ENCODE results near the gene ZCCHC14. TPM values are rescaled to one million over a fixed set of nuclear protein-coding genes. Genes with fewer than 3 reads are reported as not detected.
"Not testable (repeated sequence)": the region's sequence is repeated elsewhere in the genome, so short reads cannot be mapped to it uniquely, and the experiment has no call there.

Gene ZCCHC14
- total RNA-seq, 1 experiment from 2014 or later, result 45.4 TPM

- Mint-ChIP-seq H3K27ac (ENCODE audit: unreplicated experiment) (no peak overlapping the region), H3K4me3 (ENCODE audit: low read depth, unreplicated experiment) (no peak overlapping the region), H3K9me3 (ENCODE audit: low read depth, unreplicated experiment) (no peaks in the 10 kb centered on the region), H3K27me3 (ENCODE audit: unreplicated experiment) (peaks cover 13% of the 10 kb centered on the region), H3K4me1 (ENCODE audit: low read depth, unreplicated experiment) (peaks cover 9% of the 10 kb centered on the region), H3K36me3 (ENCODE audit: insufficient read depth, unreplicated experiment) (no peaks in the 10 kb centered on the region)
- no peak for DNase-seq
- BruUV-seq (replicated peaks), result no TSS peak
- intact Hi-C loops (cut with micrococcal nuclease; ENCODE audit: unreplicated experiment), result no loop called here
- CTCF ChIA-PET, result no interaction called here
- TF ChIP-seq CTCF (IDR thresholded peaks at IDR 0.05; ENCODE audit: unreplicated experiment), result no peak
Observed at GRCh38 chr16:87502308-87502969, 9.6 kb upstream of the ZCCHC14 start.

GRCh38 chr16:87501117-87501516, 8.3 kb upstream of the ZCCHC14 start:
- CTCF ChIA-PET, result no interaction called here
- no peaks in the 10 kb centered on the region for H3K36me3 Mint-ChIP-seq (ENCODE audit: insufficient read depth, unreplicated experiment)
- no TSS peak for BruUV-seq (replicated peaks)
- H3K9me3 Mint-ChIP-seq (ENCODE audit: low read depth, unreplicated experiment), result no peaks in the 10 kb centered on the region
- TF ChIP-seq CTCF (IDR thresholded peaks at IDR 0.05; ENCODE audit: unreplicated experiment), result no peak
- intact Hi-C loops (cut with micrococcal nuclease; ENCODE audit: unreplicated experiment), result no loop called here
- H3K27ac Mint-ChIP-seq (ENCODE audit: unreplicated experiment), result no peak overlapping the region
- no peaks in the 10 kb centered on the region for H3K4me1 Mint-ChIP-seq (ENCODE audit: low read depth, unreplicated experiment)
- peaks cover under 1% of the 10 kb centered on the region for H3K27me3 Mint-ChIP-seq (ENCODE audit: unreplicated experiment)
- no peak overlapping the region for H3K4me3 Mint-ChIP-seq (ENCODE audit: low read depth, unreplicated experiment)
- DNase-seq, result no peak

GRCh38 chr16:87499189-87499486, 6.3 kb upstream of the ZCCHC14 start:
- Mint-ChIP-seq H3K4me1 (ENCODE audit: low read depth, unreplicated experiment) (peaks cover under 1% of the 10 kb centered on the region), H3K27me3 (ENCODE audit: unreplicated experiment) (no peaks in the 10 kb centered on the region), H3K36me3 (ENCODE audit: insufficient read depth, unreplicated experiment) (peaks cover 3% of the 10 kb centered on the region), H3K9me3 (ENCODE audit: low read depth, unreplicated experiment) (no peaks in the 10 kb centered on the region), H3K27ac (ENCODE audit: unreplicated experiment) (no peak overlapping the region), H3K4me3 (ENCODE audit: low read depth, unreplicated experiment) (no peak overlapping the region)
- no TSS peak for BruUV-seq (replicated peaks)
- CTCF ChIA-PET, result interaction anchor here (0.8 kb wide), 1 partner anchor 47 kb away, joined by 3 read pairs; no protein-coding TSS in a partner anchor
- TF ChIP-seq CTCF (IDR thresholded peaks at IDR 0.05; ENCODE audit: unreplicated experiment), result no peak
- DNase-seq, result no peak
- intact Hi-C loops (cut with micrococcal nuclease; ENCODE audit: unreplicated experiment), result no loop called here

- H3K27me3 Mint-ChIP-seq (ENCODE audit: unreplicated experiment), result no peaks in the 10 kb centered on the region
- no peak for DNase-seq
- intact Hi-C loops (cut with micrococcal nuclease; ENCODE audit: unreplicated experiment), result no loop called here
- H3K9me3 Mint-ChIP-seq (ENCODE audit: low read depth, unreplicated experiment), result no peaks in the 10 kb centered on the region
- no peak overlapping the region for H3K27ac Mint-ChIP-seq (ENCODE audit: unreplicated experiment)
- CTCF ChIA-PET, result interaction anchor here (0.6 to 0.8 kb wide), 2 partner anchors 21 to 47 kb away, joined by 3 read pairs; no protein-coding TSS in a partner anchor
- no peak for TF ChIP-seq CTCF (IDR thresholded peaks at IDR 0.05; ENCODE audit: unreplicated experiment)
- H3K4me3 Mint-ChIP-seq (ENCODE audit: low read depth, unreplicated experiment), result no peak overlapping the region
- no TSS peak for BruUV-seq (replicated peaks)
- peaks cover 7% of the 10 kb centered on the region for H3K4me1 Mint-ChIP-seq (ENCODE audit: low read depth, unreplicated experiment)
- H3K36me3 Mint-ChIP-seq (ENCODE audit: insufficient read depth, unreplicated experiment), result peaks cover 9% of the 10 kb centered on the region
Observed at GRCh38 chr16:87498324-87499188, 5.7 kb upstream of the ZCCHC14 start.

GRCh38 chr16:87497767-87498290, 5.0 kb upstream of the ZCCHC14 start:
- H3K27ac Mint-ChIP-seq (ENCODE audit: unreplicated experiment); DNase-seq; H3K4me3 Mint-ChIP-seq (ENCODE audit: low read depth, unreplicated experiment); H3K9me3 Mint-ChIP-seq (ENCODE audit: low read depth, unreplicated experiment); H3K27me3 Mint-ChIP-seq (ENCODE audit: unreplicated experiment); BruUV-seq (replicated peaks); intact Hi-C loops (cut with micrococcal nuclease; ENCODE audit: unreplicated experiment): not testable (repeated sequence)
- peaks cover 16% of the 10 kb centered on the region for H3K36me3 Mint-ChIP-seq (ENCODE audit: insufficient read depth, unreplicated experiment)
- CTCF ChIA-PET, result interaction anchor here (0.6 kb wide), 1 partner anchor 208 kb away, joined by 5 read pairs; no protein-coding TSS in a partner anchor
- H3K4me1 Mint-ChIP-seq (ENCODE audit: low read depth, unreplicated experiment), result peaks cover 12% of the 10 kb centered on the region

GRCh38 chr16:87497023-87497766, 4.4 kb upstream of the ZCCHC14 start:
- Mint-ChIP-seq H3K36me3 (ENCODE audit: insufficient read depth, unreplicated experiment) (peaks cover 19% of the 10 kb centered on the region), H3K4me1 (ENCODE audit: low read depth, unreplicated experiment) (peaks cover 12% of the 10 kb centered on the region)
- BruUV-seq (replicated peaks); H3K27me3 Mint-ChIP-seq (ENCODE audit: unreplicated experiment); H3K27ac Mint-ChIP-seq (ENCODE audit: unreplicated experiment); H3K4me3 Mint-ChIP-seq (ENCODE audit: low read depth, unreplicated experiment); intact Hi-C loops (cut with micrococcal nuclease; ENCODE audit: unreplicated experiment); DNase-seq; H3K9me3 Mint-ChIP-seq (ENCODE audit: low read depth, unreplicated experiment): not testable (repeated sequence)
- CTCF ChIA-PET, result interaction anchor here (0.6 kb wide), 1 partner anchor 208 kb away, joined by 5 read pairs; no protein-coding TSS in a partner anchor

All from Calu3 (cell line).